ENCODE results near the gene ASGR1. TPM values are rescaled to one million over a fixed set of nuclear protein-coding genes. Genes with fewer than 3 reads are reported as not detected.

ASGR1 gene
- total and polyA plus RNA-seq, 2 of the 4 experiments (the other 2 are of a cell fraction), result 1.3 to 3.8 TPM

DNA sequence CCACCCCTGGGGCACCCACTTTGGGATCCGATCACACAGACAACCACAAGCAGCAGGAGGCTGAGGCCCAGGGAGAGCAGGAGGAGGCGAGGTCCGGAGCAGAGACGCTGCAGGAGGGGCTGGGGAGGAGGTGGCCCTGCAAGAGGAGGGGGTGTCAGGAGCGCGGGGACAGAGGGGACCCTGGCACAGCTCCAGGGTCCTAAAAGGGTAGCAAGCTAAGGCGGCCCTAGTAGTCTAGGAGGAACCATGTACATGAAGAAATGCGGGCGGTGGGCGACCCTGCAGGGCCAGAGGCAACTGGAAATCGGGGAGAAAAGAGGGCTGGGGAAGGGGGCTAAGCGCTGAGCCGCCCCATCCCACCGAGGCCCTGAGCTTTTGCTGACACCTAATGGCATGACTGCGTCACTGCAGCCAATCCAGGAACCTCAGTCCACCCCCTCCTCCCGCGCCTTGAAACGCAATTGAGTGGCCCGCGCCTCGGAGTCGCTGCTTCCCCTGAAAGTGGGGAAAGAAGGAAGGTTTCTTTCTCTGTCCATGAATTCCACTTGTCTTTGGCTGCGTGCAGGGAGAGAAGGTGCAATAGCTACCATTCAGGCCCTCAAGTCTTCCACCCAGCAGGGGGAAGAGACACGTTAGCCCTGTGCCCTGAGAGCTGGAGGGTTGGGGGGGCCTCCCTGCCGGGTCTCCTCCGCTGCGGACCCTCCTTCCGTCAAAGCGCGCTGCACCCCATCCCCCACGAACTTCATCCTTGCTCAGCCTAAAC lies 1.8 kb downstream of the ASGR1 start:
- peaks cover 2% of the 10 kb centered on the region; the same call in 1 of the 2 replicates for H3K4me1 ChIP-seq (ENCODE audit: control insufficient read depth, insufficient read depth, low read length)
- H4K91ac ChIP-seq (ENCODE audit: insufficient read depth, low read depth, low read length), result peak overlapping the region; percentile 31
- H3K18ac ChIP-seq (ENCODE audit: low read depth, low read length), result peak overlapping the region; percentile 22
- no TSS peak for BruUV-seq (replicated peaks)
- peak overlapping the region; percentile 80 to 83; a peak in 3 of 4 replicates for H4K8ac ChIP-seq (ENCODE audit: low read depth in 2 of 2, low read length in 2 of 2)
- H3K14ac ChIP-seq (replicated peaks; ENCODE audit: low read depth, low read length), result peak overlapping the region; percentile 79
- dilution Hi-C loops (cut with HindIII; ENCODE audit: low sequenced_read_pairs, unreplicated experiment), result no loop called here
- H3K9me3 ChIP-seq (ENCODE audit: control insufficient read depth, insufficient read depth, low read length), result no peaks in the 10 kb centered on the region
- H2BK15ac ChIP-seq (ENCODE audit: low read depth, low read length), result no peak overlapping the region; the same call in 2 of the 3 replicates
- in situ Hi-C loops (cut with MboI; ENCODE audit: low sequenced_read_pairs), result no loop called here
- intact Hi-C loops (cut with micrococcal nuclease), result loop anchor here (1.0 to 2.0 kb wide), 2 partner anchors 41 to 125 kb away; no protein-coding TSS in a partner anchor
- H2AFZ ChIP-seq (replicated peaks; ENCODE audit: low read length, poor library complexity), result peak overlapping the region; percentile 96
- DNase-seq, result peak; percentile 64
- peak overlapping the region; percentile 93 for H3K4me2 ChIP-seq (ENCODE audit: low read depth, low read length)
- H4K20me1 ChIP-seq (ENCODE audit: insufficient read depth, low read length), result peaks cover 3% of the 10 kb centered on the region; the same call in 1 of the 2 replicates
- peak overlapping the region; percentile 59 for H3K4me3 ChIP-seq (ENCODE audit: insufficient read depth, low read depth, low read length)
- no peak overlapping the region for H2BK5ac ChIP-seq (ENCODE audit: low read depth, low read length, poor library complexity, severe bottlenecking)
- peak overlapping the region; percentile 60; the same call in 1 of the 2 replicates for H2BK120ac ChIP-seq (ENCODE audit: low read depth, low read length)
- 0 out of 2 replicates have a peak overlapping the region, but pooled peaks have one; percentile 13 for H2AK5ac ChIP-seq (ENCODE audit: low read depth, low read length)
- peaks cover 13% of the 10 kb centered on the region; the same call in 1 of the 2 replicates for H3K9me1 ChIP-seq (ENCODE audit: insufficient read depth, low read length)
- peak overlapping the region; percentile 89; the same call in 1 of the 2 replicates for H3K23ac ChIP-seq (ENCODE audit: low read depth, low read length)
- ChIA-PET CTCF (interaction anchor here (0.9 to 2.5 kb wide), 8 partner anchors 10 to 132 kb away, joined by 3 to 10 read pairs (median 4); no protein-coding TSS in a partner anchor), POLR2A (ENCODE audit: unreplicated experiment) (no interaction called here)
- H3K79me1 ChIP-seq (ENCODE audit: low read depth in 1 of 2, low read length in 2 of 2), result no peaks in the 10 kb centered on the region
- H3K4ac ChIP-seq (ENCODE audit: low read depth, low read length), result peak overlapping the region; percentile 84
- peak; percentile 93 for ATAC-seq (ENCODE audit: low read depth)
- H3K56ac ChIP-seq (ENCODE audit: extremely low read depth, insufficient read depth, low read length), result no peak overlapping the region
- H3K36me3 ChIP-seq (ENCODE audit: control insufficient read depth, insufficient read depth, low read length), result no peaks in the 10 kb centered on the region
- peak overlapping the region; percentile 21; the same call in 1 of the 2 replicates for H3K27ac ChIP-seq (ENCODE audit: insufficient read depth, low read length)
- peak overlapping the region; percentile 75 for H3K9ac ChIP-seq (ENCODE audit: low read depth, low read length)
- 0% methylated on average over 6 of the region's 31 CpGs; no CpG with 5 or more reads in 1 of the 2 experiments for WGBS, 2 experiments (ENCODE audit: extremely low coverage in 2 of 2, insufficient read length in 1 of 2)
- no peak overlapping the region for H2BK20ac ChIP-seq (ENCODE audit: low read depth, low read length)
- H3K27me3 ChIP-seq (ENCODE audit: control insufficient read depth, insufficient read depth, low read length), result no peaks in the 10 kb centered on the region
- H4K5ac ChIP-seq (ENCODE audit: low read depth, low read length), result peak overlapping the region; percentile 57
- peak overlapping the region; percentile 80 for H2AK9ac ChIP-seq (replicated peaks; ENCODE audit: low read depth, low read length, poor library complexity)
- TF ChIP-seq BHLHE40 (IDR thresholded peaks at IDR 0.05; ENCODE audit: low read depth, low read length) (no peak), MAFK (IDR thresholded peaks at IDR 0.05; ENCODE audit: low read depth, low read length) (no peak), RCOR1 (IDR thresholded peaks at IDR 0.05; ENCODE audit: insufficient replicate concordance, low read length) (no peak), NFE2L2 (IDR thresholded peaks at IDR 0.05; ENCODE audit: low read depth, low read length) (no peak), RAD21 (IDR thresholded peaks at IDR 0.05; ENCODE audit: low read length) (peak; percentile 77), MXI1 (IDR thresholded peaks at IDR 0.05; ENCODE audit: borderline replicate concordance, low read depth, low read length) (no peak), POLR2A (IDR thresholded peaks at IDR 0.05; ENCODE audit: low read depth, low read length) (no peak; the same call in 1 of the 2 replicates), RFX5 (IDR thresholded peaks at IDR 0.05; ENCODE audit: low read depth, low read length) (no peak), SMC3 (IDR thresholded peaks at IDR 0.05; ENCODE audit: low read depth, low read length) (peak; percentile 50; the same call in 1 of the 2 replicates), MAZ (IDR thresholded peaks at IDR 0.05; ENCODE audit: borderline replicate concordance, low read depth, low read length) (peak; percentile 77; the same call in 1 of the 2 replicates), FOS (IDR thresholded peaks at IDR 0.05; ENCODE audit: low read depth, low read length) (no peak)
- TF ChIP-seq, protein P1, sequence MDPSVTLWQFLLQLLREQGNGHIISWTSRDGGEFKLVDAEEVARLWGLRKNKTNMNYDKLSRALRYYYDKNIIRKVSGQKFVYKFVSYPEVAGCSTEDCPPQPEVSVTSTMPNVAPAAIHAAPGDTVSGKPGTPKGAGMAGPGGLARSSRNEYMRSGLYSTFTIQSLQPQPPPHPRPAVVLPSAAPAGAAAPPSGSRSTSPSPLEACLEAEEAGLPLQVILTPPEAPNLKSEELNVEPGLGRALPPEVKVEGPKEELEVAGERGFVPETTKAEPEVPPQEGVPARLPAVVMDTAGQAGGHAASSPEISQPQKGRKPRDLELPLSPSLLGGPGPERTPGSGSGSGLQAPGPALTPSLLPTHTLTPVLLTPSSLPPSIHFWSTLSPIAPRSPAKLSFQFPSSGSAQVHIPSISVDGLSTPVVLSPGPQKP (IDR thresholded peaks at IDR 0.05; ENCODE audit: borderline replicate concordance, low read depth, low read length), result no peak
- TF ChIP-seq, protein P2, sequence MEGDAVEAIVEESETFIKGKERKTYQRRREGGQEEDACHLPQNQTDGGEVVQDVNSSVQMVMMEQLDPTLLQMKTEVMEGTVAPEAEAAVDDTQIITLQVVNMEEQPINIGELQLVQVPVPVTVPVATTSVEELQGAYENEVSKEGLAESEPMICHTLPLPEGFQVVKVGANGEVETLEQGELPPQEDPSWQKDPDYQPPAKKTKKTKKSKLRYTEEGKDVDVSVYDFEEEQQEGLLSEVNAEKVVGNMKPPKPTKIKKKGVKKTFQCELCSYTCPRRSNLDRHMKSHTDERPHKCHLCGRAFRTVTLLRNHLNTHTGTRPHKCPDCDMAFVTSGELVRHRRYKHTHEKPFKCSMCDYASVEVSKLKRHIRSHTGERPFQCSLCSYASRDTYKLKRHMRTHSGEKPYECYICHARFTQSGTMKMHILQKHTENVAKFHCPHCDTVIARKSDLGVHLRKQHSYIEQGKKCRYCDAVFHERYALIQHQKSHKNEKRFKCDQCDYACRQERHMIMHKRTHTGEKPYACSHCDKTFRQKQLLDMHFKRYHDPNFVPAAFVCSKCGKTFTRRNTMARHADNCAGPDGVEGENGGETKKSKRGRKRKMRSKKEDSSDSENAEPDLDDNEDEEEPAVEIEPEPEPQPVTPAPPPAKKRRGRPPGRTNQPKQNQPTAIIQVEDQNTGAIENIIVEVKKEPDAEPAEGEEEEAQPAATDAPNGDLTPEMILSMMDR (conservative IDR thresholded peaks at IDR 0.05; ENCODE audit: low read depth, low read length), result peak; percentile 90
